ENCODE measurements around the gene SLAMF9.

- TF ChIP-seq ZNF274 (IDR thresholded peaks at IDR 0.05; ENCODE audit: low read depth, low read length) (no peak), YY1 (IDR thresholded peaks at IDR 0.05; ENCODE audit: insufficient read depth, insufficient read length) (no peak)
Measured at GRCh38 chr1:159955456-159955855, 1.4 kb upstream of the SLAMF9 start.
